Suppressor macrophage treated with lipopolysaccharide for 4 hours (primary cell): Measurements from ENCODE around the gene STARD5.

Source experiments
- DNase-seq: peaks from one replicate; pipeline ENCODE4 v3.0.0-alpha.2; 2020

Gene STARD5

GRCh38 chr15:81323944-81324881 is at the start of gene STARD5:
Gene STARD5 (minus strand): TSS chr15:81324141. CDS start chr15:81324099, 42 bp downstream.
- peak; percentile 100 for DNase-seq

GRCh38 chr15:81373176-81373575 is 49.2 kb upstream of the STARD5 start:
- peak; percentile 20 for DNase-seq

GRCh38 chr15:81372575-81372974 is 48.6 kb upstream of the STARD5 start:
- no peak for DNase-seq

GRCh38 chr15:81363718-81364500 is 40.0 kb upstream of the STARD5 start:
- no peak for DNase-seq

GRCh38 chr15:81363276-81363675 is 39.3 kb upstream of the STARD5 start:
- DNase-seq = no peak

GRCh38 chr15:81362790-81363189 is 38.8 kb upstream of the STARD5 start:
- DNase-seq = no peak

- no peak for DNase-seq
Observed at GRCh38 chr15:81361891-81362290, 38.0 kb upstream of the STARD5 start.

GRCh38 chr15:81360491-81360890 is 36.5 kb upstream of the STARD5 start:
- DNase-seq = no peak

- DNase-seq = no peak
Observed at GRCh38 chr15:81358248-81358647, 34.3 kb upstream of the STARD5 start.

GRCh38 chr15:81357180-81357686 is 33.3 kb upstream of the STARD5 start:
- DNase-seq = no peak

- no peak for DNase-seq
Observed at GRCh38 chr15:81356252-81356651, 32.3 kb upstream of the STARD5 start.

GRCh38 chr15:81351651-81352050 is 27.7 kb upstream of the STARD5 start:
- DNase-seq = no peak

GRCh38 chr15:81349271-81349670 is 25.3 kb upstream of the STARD5 start:
- no peak for DNase-seq

- peak; percentile 6 for DNase-seq
Observed at GRCh38 chr15:81348691-81349090, 24.8 kb upstream of the STARD5 start.

GRCh38 chr15:81347910-81348309 is 24.0 kb upstream of the STARD5 start:
- DNase-seq = no peak

- no peak for DNase-seq
Observed at GRCh38 chr15:81346611-81347010, 22.7 kb upstream of the STARD5 start.

- DNase-seq = no peak
Observed at GRCh38 chr15:81343371-81343770, 19.4 kb upstream of the STARD5 start.

- DNase-seq = no peak
Observed at GRCh38 chr15:81341351-81341750, 17.4 kb upstream of the STARD5 start.

GRCh38 chr15:81339851-81340250 is 15.9 kb upstream of the STARD5 start:
- DNase-seq = no peak

GRCh38 chr15:81339321-81339720 is 15.4 kb upstream of the STARD5 start:
- no peak for DNase-seq

- DNase-seq = peak; percentile 58
Observed at GRCh38 chr15:81338170-81339007, 14.4 kb upstream of the STARD5 start.

GRCh38 chr15:81337713-81338157 is 13.8 kb upstream of the STARD5 start:
- DNase-seq = no peak

GRCh38 chr15:81337241-81337640 is 13.3 kb upstream of the STARD5 start:
- DNase-seq = no peak
